HG02970 (cell line): ENCODE measurements around the gene KEAP1.
A peak's percentile ranks its signal among the peaks of the same experiment; 100 is the strongest.

Experiments used
- ATAC-seq: cut with Tn5 transposase; IDR thresholded peaks from one replicate; pipeline ENCODE4 v1.9.1; 2021; ENCODE audit warnings: mild to moderate bottlenecking, moderate library complexity, moderate number of reproducible peaks; ENCODE audit not compliant: unreplicated experiment, low FRiP score

Gene KEAP1

DNA sequence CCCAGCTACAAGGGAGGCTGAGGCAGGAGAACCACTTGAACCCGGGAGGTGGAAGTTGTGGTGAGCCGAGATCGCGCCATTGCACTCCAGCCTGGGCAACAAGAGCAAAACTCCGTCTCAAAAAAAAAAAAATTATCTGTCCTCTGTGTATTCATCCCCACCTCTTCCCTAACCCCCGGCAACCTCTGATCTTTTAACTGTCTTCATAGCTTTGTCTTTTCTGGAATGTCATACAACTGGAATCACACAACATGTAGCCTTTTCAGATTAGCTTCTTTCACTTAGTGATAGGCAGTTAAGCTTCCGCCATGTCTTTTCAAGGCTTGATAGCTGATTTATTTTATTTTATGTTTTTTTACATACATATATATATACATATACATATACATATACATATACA lies 22.5 kb upstream of the KEAP1 start:
- ATAC-seq, result no peak

DNA sequence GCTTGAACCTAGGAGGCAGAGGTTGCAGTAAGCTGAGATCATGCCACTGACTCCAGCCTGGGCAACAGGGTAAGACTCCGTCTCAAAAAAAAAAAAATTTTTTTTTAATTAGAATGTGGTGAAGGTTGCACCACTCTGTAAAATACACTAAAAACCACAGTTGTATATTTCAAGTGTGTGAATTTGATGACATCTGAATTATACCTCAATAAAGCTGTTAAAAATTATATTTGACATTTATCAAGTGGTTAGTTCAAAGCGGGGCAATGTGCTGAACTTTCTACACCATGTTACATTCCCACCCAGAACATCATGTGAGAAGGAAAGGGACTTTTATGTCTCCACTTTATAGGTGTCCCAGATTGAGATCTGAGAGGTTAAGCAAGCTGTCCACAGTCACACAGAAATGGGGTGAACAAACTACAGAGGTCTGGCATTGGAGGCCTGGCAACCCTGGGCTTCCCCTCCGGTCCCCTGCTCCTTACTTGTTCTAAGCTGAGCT lies 20.0 kb upstream of the KEAP1 start:
- ATAC-seq, result no peak

DNA sequence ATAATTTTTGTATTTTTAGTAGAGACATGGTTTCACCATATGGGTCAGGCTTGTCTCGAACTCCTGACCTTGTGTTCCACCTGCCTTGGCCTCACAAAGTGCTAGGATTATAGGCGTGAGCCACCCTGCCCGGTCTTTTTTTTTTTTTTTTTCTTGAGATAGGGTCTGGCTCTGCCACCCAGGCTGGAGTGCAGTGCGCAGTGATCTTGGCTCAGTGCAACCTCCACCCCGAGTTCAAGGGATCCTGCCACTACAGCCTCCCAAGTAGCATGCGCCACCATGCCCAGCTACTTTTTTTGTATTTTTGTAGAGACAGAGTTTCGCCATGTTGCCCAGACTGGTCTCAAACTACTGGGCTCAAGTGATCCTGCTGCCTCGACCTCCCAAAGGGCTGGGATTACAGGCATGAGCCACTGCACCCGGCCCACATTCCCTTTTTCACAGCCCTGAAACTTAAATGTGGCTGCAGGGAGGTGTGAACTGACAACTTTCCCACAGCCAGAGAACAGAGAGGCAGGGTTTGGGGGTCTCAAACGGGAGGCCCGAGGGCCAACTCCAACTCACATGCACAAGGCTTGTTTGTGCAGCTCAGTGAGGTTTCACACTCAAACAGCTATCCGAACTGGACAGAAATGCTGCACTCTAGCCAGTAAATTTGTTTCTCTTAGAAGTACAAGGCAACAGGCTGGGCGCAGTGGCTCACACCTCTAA lies 18.5 kb upstream of the KEAP1 start:
- no peak for ATAC-seq

- ATAC-seq, result no peak
Observed at GRCh38 chr19:10520652-10521318, 17.6 kb upstream of the KEAP1 start.

DNA sequence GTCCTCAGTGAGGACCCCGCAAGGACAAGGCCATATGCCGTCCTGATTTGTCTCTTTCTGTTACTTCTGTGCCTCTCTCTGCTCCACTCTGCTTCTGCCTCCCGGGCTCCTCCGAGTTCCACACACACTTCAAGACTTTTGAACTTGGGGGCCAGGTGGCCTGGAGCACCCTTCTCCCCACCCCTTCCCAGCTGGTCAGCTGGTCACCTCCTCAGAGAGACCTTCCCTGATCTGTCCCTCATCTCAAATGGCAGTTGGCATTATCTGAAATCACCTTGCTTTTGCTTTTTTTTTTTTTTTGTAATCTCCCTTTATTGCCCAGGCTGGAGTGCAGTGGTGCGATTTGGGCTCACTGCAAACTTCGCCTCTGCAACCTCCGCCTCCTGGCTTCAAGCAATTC lies 16.3 kb upstream of the KEAP1 start:
- ATAC-seq, result no peak

DNA sequence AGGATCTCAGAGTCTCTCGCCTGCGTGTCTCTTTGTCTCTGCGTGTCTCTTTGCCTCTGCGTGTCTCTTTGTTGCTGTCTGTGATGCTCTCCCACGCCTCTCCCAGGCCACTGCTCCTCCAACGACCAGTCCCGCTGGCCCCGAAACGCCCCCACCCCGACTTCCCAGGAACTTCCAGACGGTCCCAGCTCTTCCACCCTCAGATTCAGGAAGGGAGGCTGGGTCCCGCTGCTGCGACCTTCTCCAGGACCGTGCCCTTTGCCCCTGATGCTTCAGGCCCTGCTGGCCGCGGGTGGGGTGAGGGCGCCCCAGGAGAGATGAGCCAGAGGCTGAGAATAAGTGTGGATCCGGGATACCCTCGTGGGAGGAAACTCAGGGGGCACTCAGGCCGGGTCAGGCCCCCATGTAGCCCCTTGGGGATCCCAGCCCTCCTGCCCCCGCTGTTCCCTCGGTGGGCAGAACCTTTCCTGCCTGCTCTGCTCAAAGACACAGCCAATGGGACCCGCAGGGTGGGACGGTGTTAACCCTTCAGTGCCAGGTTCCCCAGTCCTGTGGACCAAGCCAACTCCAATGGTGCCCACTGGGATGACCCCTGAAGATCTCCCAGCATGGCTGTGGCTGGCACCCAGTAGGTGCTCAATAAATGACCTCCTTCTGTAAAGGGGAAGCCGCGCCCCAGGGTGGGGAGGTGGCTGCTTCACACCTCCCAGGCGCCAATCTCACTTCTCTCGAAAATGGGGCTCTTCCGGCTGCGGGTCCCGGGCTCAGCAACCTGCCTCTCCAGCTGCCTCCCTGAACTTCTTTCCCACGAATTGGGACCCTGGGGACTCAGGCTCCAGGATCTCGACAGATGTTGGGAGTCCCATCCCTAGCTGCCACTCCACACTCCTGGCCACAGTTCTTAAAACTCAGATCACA lies 15.5 kb upstream of the KEAP1 start:
- ATAC-seq, result no peak

- ATAC-seq, result no peak
Observed at GRCh38 chr19:10517760-10518443, 14.7 kb upstream of the KEAP1 start.

DNA sequence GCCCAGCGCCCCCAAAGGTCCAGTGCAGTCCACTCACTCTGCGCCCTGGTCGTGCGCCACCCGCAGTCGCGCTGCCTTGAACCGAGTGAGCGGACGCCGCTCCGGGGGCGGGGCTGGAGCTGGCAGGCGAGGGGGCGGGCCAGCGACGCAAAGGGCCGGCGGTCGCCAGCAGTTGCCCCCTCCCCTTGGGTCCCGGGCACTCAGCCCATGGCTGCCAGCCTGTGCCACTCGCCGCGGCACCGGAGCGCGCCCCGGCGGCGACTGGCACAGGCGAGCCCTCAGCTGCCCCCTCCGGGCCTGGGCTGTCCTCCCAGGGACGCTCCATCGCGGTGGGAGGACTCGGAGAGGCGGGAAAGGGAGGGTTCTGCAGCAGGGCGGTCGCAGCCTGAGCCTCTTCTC lies 14.2 kb upstream of the KEAP1 start, which contains the start of gene S1PR5:
TSS of gene S1PR5 (minus strand) at position 87 of the 399 bp plus-strand sequence. CDS start 2,436 bp downstream, outside the sequence.
- no peak for ATAC-seq

GRCh38 chr19:10516671-10517286 lies 13.6 kb upstream of the KEAP1 start:
- no peak for ATAC-seq

- ATAC-seq, result no peak
Observed at GRCh38 chr19:10516064-10516385, 12.9 kb upstream of the KEAP1 start.

DNA sequence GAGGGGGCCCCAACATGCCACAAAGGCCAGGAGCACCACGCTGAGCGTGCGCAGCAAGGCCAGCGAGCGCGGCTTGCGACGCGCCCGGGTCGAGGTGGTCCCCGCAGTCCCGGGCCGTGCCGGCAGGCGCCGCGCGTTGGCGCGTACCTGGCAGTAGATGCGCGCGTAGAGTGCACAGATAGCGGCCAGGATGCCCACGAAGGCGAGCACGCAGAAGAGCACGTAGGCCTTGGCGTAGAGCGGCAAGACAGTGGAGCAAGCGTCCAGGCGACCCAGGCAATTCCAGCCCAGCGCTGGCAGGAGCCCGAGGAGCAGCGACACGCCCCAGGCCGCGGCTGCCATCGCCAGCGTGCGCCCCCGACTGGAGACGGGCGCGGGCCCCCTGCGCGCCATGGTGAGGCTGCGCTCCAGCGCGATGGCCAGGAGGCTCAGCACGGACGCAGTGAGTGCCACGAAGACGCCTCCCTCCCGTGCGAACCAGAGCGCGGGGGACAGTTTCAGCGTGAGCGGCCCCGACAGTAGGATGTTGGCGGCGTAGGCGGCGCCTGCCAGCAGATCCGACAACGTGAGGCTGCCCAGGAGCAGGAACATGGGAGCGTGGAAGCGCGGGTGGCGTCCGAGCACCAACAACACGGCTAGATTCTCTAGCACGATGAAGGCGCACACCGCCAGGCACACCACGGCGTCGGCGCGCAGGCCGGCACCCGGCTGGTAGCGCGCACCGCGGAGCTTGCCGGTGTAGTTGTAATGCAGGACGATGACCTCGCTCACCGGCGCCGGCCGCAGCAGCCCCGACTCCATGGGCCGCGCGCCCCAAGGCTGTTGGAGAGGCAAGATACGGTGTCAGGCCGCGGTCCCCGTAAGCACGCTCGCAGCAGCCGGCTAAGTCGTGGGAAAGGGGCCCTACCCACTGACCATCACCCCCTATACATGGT lies 11.3 kb upstream of the KEAP1 start:
- ATAC-seq, result no peak

DNA sequence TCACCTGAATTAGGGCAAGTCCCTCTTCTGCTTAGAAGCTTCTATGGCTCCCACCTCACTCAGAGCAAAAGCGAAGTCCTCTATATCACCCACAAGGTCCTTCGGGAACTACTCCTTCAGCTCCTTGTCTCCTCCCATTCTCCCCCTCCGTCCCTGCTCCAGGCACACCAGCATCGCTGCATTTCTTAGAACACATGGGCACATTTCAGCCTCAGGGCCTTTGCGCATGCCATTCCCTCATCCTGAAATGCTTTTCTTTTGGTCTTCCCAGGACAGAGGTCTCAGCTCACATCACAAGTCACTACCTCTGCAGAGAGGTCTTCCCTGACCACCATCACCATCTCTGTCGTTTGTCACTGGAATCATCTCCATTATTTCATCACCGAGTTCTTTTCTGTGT lies 10.1 kb upstream of the KEAP1 start:
- ATAC-seq, result no peak

GRCh38 chr19:10510301-10510802 lies 7.2 kb upstream of the KEAP1 start:
- no peak for ATAC-seq

DNA sequence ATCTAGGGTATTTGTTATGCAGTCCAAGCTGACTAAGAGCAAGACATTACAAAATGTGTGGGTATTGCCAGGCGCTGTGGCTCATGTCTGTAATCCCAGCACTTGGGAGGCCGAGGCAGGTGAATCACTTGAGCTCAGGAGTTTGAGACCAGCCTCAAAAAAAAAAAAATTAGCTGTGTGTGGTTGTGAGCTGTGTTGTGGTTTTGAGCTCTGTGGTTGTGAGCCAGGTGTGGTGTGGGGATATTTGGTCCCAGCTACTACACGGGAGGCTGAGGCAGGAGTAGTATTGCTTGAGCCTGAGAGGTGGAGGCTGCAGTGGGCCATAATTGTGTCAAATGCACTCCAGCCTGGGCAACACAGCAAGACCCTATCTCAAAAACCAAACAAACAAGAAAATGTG lies 5.6 kb upstream of the KEAP1 start:
- no peak for ATAC-seq

DNA sequence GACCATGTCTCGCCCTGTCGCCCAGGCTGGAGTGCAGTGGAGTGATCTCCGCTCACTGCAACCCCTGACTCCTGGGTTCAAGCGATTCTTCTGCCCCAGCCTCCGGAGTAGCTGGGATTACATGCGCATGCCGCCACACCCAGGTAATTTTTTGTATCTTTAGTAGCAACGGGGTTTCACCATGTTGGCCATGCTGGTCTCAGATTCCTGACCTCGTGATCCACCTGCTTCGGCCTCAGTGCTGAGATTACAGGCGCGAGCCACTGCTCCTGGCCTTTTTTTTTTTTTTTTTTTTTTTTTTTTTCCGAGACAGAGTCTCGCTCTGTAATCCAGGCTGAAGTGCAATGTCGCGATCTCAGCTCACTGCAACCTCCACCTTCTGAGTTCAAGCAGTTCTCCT lies 4.9 kb upstream of the KEAP1 start:
- no peak for ATAC-seq

DNA sequence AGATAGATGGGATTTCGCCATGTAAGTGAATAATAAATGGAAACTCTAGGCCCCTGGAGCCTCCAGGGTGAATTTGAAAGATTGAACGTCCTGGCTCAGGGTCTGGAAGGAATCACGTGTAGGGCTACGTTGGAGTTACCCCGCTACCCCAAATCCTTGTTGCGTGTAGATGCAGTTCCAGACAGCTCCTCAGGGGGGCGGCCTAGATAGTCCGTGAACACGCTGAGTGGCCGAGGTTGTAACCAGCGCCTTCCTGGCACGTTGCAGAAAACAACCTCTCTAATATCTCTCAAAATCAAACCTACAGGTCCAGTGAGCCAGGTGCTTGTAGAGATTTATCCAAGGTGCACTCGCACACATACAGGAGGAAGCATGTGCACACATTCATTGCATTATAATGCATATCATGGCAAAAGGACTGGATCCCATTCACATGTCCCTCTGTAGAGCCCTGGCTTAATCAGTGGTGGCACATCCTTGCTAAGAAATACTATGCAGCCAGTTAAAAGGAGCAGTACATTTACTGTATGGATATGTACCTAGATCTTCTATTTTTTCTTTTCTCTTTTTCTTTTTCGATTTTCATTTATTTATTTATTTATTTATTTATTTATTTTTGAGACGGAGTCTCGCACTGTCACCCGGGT lies 2.5 kb upstream of the KEAP1 start:
- ATAC-seq, result no peak

GRCh38 chr19:10502524-10503001 lies 593 bp downstream of the KEAP1 start:
- ATAC-seq, result peak; percentile 83

DNA sequence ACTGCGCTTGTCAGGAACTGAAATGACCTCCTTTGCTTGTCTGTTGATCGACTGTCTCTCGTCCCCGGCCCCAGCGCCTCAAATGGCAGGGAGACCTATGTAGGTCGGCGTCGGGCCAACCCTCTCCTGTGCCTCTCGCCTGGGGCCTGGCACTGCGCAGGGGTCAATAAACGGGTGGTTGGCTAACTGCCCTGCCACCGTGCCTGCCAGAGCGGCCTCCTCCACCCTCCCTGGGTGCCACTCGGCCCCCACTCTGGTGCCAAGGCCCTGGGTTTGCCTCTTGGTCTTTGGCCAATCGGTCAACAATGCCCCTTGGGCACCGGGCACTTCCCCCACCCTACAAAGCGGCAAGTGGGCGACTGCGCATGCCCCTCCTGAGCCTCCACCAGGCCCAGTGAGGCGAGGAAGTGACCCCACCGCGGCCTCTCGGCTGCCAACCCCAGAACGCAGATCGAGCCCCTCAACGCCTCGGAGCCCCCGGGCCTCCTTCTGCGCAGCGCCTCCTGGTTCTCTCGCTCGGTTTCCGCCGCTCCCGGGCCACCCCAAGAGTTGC lies 1.1 kb downstream of the KEAP1 start:
- ATAC-seq, result peak; percentile 27
